ENCODE measurements around the gene PSME1. TPM values are rescaled to one million over a fixed set of nuclear protein-coding genes. Genes with fewer than 3 reads are reported as not detected.

The PSME1 gene
- total and polyA plus RNA-seq, 2 donors (not counting 3 experiments of a cell fraction or from before 2014, with no cell fraction given), result 98.1 to 135 TPM

DNA sequence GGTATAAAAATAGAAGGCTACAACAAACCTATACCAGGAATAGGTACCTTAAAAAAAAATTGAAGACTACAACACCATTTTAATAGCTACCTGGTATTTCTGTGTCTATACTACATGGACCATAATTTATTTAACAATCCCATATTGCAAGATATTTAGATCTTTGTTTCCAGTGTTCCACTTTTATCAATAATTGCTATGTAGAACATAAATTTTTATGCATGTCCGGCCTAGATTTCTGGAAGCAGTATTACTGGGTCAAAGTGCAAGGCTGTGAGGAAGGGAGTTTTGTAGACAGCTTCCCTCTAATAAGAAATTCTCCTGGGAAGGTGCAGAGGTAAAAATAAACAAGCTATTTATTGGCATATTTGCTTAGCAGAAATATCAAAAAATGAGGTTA, 25.5 kb upstream of the PSME1 start:
- Histone ChIP-seq H3K4me3 (replicated peaks in 1 of 3; ENCODE audit: insufficient read depth in 1 of 3, low read depth in 1 of 3, low read length in 3 of 3) (no peak overlapping the region), H3K9me1 (replicated peaks; ENCODE audit: control insufficient read depth, extremely low read depth, insufficient read depth, low read length) (no peaks in the 10 kb centered on the region), H3K9me3 (replicated peaks; ENCODE audit: control insufficient read depth, insufficient read depth, low read length) (no peaks in the 10 kb centered on the region), H3K36me3 (ENCODE audit: control insufficient read depth in 2 of 2, extremely low read depth in 1 of 2, insufficient read depth in 2 of 2, low read length in 2 of 2) (no peaks in the 10 kb centered on the region), H3K9ac (replicated peaks; ENCODE audit: extremely low read depth, insufficient read depth, low read length) (no peak overlapping the region), H3K4me1 (ENCODE audit: control insufficient read depth, extremely low read depth, insufficient read depth, low read length) (peaks cover 25% of the 10 kb centered on the region), H3K27ac (ENCODE audit: insufficient read depth, low read depth, low read length) (no peak overlapping the region), H3K4me2 (ENCODE audit: insufficient read depth, low read length) (no peak overlapping the region), H4K20me1 (replicated peaks; ENCODE audit: control insufficient read depth, extremely low read depth, insufficient read depth, low read length) (no peaks in the 10 kb centered on the region), H2AFZ (ENCODE audit: low read depth, low read length) (no peak overlapping the region), H3K27me3 (ENCODE audit: control insufficient read depth in 2 of 2, insufficient read depth in 2 of 2, low read length in 2 of 2) (no peaks in the 10 kb centered on the region), H3K79me2 (ENCODE audit: control insufficient read depth, insufficient read depth, low read length) (no peaks in the 10 kb centered on the region)
- FAIRE-seq (no peak), DNase-seq (ENCODE audit: low read depth, low spot score) (no peak)
- POLR2A ChIA-PET, result no interaction called here
- CTCF ChIA-PET, result interaction anchor here (1.2 to 11.7 kb wide), 6 partner anchors 9 to 54 kb away, joined by 3 to 420 read pairs (median 7); partner anchors contain the start of genes EMC9, IRF9, PCK2 and PSME2
- TF ChIP-seq JUN (IDR thresholded peaks at IDR 0.05; ENCODE audit: borderline replicate concordance, insufficient read depth, insufficient read length, low read depth) (no peak), POLR2A (IDR thresholded peaks at IDR 0.05; ENCODE audit: low read depth, low read length) (no peak), FOS (IDR thresholded peaks at IDR 0.05; ENCODE audit: borderline replicate concordance, insufficient read depth, low read length) (no peak), MYC (IDR thresholded peaks at IDR 0.05; ENCODE audit: low read depth, low read length) (no peak), POLR2AphosphoS5 (IDR thresholded peaks at IDR 0.05; ENCODE audit: insufficient read depth, low read depth, low read length) (no peak), EZH2 (IDR thresholded peaks at IDR 0.05; ENCODE audit: borderline replicate concordance, low read depth, low read length, severe bottlenecking) (no peak)
- TF ChIP-seq, protein P1, sequence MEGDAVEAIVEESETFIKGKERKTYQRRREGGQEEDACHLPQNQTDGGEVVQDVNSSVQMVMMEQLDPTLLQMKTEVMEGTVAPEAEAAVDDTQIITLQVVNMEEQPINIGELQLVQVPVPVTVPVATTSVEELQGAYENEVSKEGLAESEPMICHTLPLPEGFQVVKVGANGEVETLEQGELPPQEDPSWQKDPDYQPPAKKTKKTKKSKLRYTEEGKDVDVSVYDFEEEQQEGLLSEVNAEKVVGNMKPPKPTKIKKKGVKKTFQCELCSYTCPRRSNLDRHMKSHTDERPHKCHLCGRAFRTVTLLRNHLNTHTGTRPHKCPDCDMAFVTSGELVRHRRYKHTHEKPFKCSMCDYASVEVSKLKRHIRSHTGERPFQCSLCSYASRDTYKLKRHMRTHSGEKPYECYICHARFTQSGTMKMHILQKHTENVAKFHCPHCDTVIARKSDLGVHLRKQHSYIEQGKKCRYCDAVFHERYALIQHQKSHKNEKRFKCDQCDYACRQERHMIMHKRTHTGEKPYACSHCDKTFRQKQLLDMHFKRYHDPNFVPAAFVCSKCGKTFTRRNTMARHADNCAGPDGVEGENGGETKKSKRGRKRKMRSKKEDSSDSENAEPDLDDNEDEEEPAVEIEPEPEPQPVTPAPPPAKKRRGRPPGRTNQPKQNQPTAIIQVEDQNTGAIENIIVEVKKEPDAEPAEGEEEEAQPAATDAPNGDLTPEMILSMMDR (IDR thresholded peaks at IDR 0.05; ENCODE audit: extremely low read depth in 1 of 2, insufficient read depth in 1 of 2, low read depth in 1 of 2, low read length in 2 of 2), result no peak
- intact Hi-C loops (cut with micrococcal nuclease) (loop anchor here (5.0 kb wide), 1 partner anchor 1178 kb away; no protein-coding TSS in a partner anchor), dilution Hi-C loops (cut with MboI; ENCODE audit: extremely low pct_ligation_motif_present, low sequenced_read_pairs) (no loop called here)
- no TSS peak for BruUV-seq (replicated peaks)

Measured in endothelial cell of umbilical vein (primary cell).